NCI-H748 treated with DMSO at 0.1 percent for 48 hours (cell line): ENCODE measurements around the gene CCR3.
"Not testable (repeated sequence)": the region's sequence is repeated elsewhere in the genome, so short reads cannot be mapped to it uniquely, and the experiment has no call there.

ENCODE experiments used
- DNase-seq: peaks from one replicate; lab custom pipeline; 2025; lab: John Stamatoyannopoulos, UW

CCR3 gene

DNA sequence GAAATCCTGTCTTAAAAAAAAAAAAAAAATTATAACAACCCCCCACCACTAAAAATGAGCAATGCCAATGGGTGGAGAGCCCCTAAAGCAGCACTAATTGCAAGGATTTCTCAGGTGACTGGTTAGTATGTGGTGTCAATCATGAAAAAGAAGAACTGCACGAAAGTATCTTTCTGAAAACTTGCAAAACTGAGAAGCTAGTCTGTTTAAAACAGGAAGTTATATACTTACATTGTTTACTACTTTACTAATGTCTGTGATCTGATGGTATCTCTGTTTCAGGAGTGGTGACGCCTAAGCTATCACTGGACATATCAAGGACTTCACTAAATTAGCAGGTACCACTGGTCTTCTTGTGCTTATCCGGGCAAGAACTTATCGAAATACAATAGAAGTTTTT is at the start of gene CCR3:
TSS of gene CCR3 (plus strand) at position 341 of the 400 bp plus-strand sequence. CDS start 22,699 bp downstream, outside the sequence.
- DNase-seq: no peak

DNA sequence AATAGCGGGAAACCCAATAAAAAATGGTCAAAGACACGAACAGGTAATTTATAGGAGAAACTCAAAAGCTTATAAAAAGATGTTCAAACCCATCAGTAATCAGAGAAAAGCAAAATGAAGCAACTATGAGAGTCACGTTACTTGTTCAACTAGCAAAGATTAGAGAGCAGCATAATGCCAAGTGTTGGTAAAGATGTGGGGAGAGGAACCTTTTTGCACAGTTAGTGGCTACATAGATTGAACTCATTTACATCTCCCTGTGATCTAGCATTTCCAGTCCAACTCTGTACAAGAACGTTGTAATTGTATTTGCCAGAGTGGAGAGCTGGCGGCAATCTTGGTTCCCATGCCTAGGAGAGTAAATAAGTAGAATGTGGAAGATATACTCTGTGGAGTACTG is 49.3 kb upstream of the CCR3 start:
- no peak for DNase-seq

DNA sequence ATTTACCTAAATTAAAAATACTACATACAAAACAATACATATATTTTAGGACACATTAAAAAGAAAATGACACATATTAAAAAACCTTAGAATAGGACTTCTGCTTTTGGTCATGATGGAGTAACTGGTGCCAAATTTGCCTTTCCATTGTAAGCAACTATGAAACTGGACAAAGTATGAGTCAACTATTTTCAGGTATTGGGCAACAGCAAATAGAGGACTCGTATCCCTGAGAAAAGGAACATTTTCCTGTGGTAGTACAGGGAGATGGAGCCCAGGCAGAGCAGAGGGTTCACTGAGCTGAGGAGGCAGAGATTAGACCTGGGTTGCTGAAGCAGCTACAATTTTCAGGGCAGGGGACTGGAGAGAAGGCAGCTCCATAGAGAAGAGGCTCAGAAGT is 48.8 kb upstream of the CCR3 start:
- DNase-seq: no peak

DNA sequence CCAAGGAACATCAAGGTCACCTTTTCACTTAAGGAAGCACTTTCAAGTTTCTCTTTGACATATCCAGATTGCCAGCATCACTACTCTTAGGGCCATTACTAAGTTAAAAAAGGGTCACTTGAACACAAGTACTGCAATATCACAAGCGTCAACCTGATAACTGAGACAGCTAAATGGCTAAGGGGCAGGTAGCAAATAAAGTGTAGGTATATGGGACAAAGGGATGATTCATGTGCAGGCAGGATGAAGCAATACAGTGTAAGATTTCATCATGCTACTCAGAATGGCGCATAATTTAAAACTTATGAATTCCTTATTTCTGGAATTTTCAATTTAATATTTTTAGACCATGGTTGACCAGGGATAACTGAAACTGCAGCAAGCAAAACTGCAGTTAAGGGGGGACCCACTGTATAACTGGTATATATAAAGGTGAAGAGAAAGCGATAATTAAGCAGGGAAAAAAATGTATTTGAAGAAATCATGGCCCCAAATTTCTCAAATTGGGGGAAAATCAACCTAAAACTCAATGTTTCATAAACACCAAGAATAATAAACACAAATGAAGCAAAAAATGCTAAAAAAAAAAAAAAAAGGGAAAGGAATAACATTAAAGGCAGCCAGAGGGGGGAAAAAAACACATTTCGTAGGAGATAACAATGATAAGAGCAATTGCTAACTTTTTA is 47.2 kb upstream of the CCR3 start:
- DNase-seq: no peak

DNA sequence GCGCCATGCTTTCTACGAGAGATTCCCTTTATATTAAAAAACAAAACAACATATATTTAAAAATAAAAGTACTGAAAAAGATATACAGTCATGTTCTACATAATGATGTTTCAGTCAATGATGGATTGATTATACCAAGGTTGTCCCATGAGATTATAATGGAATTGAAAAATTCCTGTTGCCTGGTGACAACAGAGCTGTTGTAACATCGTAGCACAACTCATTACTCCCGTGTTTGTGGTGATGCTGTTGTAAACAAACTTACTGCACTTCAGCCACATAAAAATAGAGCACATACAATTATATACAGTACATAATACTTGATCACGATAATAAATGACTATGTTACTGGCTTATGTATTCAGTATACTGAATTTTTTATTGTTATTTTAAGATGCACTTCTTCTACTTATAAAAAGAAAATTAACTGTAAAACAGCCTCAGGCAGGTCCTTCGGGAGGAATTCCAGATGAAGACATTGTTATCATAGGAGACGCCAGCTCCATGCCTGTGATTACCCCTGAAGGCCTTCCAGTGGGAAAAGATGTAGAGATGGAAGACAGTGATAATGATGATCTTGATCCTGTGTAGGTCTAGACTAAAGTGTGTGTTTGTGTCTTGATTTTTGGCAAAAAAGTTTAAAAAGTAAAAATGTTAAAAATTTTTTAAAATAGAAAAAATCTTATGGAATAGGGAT is 45.9 kb upstream of the CCR3 start:
- no peak for DNase-seq

DNA sequence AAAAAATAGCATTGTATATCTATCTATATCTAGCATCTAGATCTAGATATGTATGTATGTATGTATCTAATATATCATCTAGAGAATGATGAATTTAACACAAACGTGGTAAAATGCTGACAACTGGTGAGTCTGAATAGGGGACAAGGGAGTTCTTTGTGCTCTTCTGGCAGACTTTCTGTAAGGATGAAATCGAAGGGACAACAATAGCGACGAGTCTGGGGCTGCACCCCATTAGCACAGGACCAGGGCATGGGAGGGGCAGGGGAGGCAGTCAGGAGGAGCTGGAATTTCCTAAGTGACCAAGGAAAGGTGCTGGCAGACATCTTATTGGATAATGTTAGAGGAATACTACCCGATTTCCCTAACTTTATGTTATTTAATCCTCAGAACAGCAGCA is 42.0 kb upstream of the CCR3 start:
- no peak for DNase-seq

DNA sequence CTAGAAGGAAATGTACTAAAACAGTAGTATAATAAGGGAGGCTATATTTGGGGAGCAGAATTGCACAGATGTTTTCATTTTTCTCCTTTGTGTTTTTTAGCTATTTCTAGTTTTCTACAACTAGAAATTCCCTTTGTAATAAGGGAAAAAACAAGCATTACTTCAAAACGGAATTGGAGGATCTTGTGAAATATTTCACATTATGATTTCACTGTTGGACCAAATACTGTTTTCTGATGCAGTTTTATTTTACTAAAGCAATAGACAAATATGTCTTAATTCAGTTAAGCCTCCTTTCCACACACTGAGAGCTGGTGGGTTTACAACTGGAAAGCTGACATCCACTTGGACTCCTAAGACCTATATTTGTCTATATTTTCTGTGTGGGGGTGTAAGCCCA is 41.5 kb upstream of the CCR3 start:
- no peak for DNase-seq

DNA sequence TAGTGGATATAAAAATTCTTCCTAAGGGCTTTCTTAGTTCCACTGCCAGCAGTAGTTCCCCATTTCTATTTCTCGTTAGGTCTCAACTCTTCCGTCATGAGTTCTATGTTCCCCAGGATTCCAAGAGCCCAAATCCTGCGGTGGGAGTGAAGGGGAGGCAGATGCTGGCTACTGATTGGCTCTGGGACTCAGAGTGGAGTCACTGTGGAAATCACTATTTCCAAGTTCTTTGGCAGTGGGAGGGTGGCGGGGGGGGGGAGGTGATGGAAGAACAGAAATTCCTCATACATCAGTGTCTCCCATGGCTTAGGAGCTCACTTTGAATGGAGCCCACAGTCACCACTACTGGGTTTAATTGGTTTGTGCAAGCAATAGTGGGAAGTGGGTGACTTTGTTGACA is 39.7 kb upstream of the CCR3 start:
- DNase-seq: no peak

DNA sequence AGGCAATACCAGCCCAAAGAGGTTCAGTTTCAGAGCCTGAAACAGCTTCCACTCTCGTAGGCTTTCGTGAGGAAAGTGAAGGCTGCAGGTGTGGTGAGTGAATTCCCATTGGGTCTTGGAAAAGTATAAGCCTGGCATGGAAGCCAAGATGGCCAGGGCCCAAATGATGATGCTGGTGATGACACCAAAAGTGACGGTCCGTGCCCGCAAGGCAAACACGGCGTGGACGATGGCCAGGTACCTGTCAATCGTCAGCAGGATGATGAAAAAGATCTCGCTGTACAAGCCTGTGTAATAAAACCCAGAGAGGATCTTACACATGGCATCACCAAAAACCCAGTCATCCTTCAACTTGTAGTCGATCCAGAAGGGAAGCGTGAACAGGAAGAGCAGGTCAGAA is 38.6 kb upstream of the CCR3 start:
- DNase-seq: no peak

DNA sequence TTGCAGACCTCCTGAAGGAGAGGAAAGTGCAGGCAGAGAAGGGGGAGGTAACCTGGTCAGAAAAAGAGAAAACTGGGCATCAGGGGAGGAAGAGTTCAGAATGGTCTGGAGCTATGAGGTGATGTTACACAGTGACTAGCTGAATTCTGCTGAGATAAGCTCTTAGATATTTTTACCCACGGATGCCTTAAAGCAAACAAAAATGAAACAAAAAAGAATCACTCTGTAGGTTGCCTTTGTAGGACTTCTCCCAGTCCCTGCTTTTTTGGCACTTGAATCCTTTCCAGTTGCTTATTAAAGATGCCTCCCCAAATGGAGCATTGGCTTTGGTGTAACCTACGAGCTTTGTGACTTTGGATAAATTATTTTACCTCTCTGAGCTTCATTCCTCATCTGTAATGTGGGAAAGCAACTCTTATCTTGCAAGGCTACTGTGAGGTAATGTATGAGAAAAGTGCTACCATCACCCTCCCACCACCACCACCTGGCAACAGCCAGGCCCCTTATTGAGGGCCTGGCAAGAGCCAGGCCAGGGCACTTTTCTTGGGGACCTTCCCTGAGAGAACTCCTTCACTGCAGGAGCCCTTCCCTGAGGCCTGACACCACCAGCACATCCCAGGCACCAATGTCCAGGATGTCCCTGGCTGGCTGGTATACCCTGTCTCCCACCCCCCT is 36.8 kb upstream of the CCR3 start:
- DNase-seq: no peak

DNA sequence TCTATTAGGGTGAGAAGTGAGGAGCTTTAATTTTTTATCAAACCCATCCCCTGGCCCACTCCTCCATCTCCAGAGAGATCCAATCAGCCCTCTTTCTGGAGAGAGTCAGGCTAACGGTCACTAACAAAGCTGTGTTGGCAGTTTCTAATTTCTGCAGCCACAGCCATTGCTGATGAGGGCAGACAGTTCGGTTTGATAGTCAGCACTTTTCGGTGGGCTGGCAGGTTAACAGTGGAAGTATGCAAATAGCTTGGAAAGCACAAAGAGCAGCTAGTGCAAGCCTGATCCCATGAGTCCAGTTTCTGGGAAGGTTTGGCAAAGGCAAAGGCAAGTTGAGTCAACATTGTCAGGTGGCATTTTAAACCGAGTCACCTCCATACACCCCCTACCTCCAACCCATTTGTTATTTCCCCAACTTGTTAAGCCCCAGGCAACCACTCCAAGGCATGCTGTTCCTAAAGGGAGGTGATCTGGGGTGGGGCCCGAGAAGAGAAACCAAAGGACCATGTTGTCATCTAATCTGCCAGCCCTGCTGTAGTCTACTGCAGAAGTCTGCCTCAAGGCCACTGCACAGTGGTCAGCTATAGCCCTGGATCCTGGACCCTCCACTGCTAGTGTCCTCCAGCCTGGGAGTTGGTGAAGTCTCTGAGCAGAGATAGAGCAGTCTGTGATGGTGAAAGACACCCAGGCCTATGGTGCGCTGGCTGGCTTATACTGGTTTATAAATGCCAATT is 35.8 kb upstream of the CCR3 start:
- no peak for DNase-seq

DNA sequence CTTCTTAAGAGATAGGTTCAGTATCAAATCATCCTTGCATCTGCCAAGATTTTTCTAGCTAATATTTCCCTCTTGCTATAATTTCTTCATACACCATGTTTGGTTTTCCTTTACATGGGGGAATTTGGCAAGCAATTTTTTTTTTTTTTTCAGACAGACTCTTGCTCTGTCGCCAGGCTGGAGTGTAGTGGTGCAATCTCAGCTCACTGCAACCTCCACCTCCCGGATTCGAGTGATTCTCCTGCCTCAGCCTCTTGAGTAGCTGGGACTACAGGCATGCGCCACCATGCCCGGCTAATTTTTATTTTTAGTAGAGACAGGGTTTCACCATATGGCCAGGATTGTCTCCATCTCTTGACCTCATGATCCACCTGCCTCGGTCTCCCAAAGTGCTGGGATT is 34.7 kb upstream of the CCR3 start:
- DNase-seq: not testable (repeated sequence)

DNA sequence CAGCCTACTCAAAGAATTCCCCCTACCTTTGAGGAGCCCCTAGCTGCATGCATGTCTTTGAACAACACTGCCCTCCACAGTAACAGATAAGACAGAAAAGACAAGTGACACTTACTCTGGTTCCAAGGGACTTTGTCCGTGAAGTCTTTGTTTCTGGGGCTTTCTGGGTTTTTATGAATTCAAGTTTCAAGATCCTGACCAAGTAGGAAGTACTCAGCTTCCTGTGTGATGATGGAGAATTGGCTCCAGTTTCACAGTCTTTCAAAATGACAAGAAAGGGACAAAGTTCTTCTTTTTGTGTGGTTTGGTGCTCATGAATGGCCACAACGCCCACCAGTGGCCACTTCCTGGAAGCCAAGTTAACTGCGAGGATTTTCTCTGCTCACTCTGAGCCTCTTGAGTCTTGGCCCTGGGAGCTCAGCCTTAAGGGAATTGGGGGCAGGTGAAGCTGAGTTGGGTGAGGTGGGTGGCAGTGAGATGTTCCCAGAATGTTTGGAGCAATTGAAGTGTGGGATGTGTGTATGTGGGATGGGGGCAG is 34.0 kb upstream of the CCR3 start, which contains the start of gene CCR1:
TSS of gene CCR1 (minus strand) at position 147 of the 538 bp plus-strand sequence. CDS start 4,000 bp downstream, outside the sequence.
- DNase-seq: no peak

DNA sequence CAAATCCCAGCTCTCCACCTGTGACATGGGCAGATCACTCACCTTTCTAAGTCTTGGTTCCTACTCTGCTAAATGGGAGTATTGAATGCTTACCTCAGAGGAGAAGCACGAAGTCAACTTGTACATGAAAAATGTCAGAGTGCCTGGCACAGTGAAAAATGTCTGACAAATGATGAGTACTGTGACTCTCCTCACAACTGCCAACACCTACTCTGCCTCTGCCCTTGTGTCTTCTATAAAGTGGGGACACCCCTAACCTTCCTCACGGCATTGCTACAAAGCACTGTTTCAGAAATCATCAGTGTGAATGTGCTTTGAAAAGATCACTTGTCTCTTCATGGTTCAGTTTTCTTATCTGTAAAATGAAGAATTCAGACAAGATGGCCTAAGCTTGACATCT is 33.2 kb upstream of the CCR3 start:
- no peak for DNase-seq

DNA sequence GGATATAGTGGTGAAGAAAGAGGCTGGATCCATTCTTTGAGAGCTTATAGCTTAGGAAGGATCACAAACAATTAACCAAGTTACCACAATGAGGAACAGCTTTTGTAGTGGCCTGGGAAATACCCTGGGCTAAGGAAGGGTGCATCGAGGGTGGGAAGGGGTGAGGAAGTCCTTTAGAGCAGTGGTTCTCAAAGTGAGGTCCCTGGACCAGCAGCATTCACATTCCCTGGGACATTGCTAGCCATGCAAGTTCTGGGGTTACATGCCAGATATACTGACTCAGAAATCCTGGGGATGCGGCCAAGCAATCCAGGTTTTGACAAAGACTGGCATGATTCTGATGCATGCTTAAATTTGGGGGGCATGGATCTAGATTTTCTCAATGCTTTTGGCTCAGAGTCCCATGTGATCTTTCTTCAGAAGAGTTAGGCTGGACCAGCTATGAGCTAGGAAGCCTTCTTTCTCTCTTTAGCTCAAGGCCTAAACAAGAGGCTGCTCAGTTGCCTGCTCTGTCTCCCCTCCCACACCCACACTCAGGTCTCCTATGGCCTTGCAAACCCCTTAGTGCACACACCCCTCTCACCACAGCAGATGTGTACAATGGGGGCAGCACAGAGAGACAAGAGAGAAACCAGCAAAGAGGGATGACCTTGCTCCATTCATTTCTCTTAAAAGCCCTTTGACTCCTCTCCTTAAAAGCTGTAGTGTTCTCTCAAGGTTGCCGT is 32.4 kb upstream of the CCR3 start:
- DNase-seq: no peak

DNA sequence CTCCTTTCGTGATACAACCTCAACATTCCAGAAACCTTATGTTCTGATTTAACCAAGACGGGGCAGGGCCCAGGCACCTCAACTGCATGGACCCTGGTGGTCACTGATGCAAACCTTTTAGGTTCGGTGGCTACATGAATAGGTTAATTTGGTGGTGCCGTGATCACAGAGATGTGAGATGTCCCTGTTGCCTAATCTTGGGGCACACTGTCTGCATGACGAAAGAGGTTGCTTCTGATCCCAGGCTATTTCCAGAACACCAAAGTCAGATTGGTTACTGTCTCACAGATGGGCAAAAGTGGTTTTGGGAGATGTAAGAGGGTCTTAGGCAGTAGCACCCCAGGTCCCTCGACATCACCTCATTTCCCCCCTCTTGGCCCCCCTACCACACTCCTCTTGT is 30.2 kb upstream of the CCR3 start:
- DNase-seq: no peak

DNA sequence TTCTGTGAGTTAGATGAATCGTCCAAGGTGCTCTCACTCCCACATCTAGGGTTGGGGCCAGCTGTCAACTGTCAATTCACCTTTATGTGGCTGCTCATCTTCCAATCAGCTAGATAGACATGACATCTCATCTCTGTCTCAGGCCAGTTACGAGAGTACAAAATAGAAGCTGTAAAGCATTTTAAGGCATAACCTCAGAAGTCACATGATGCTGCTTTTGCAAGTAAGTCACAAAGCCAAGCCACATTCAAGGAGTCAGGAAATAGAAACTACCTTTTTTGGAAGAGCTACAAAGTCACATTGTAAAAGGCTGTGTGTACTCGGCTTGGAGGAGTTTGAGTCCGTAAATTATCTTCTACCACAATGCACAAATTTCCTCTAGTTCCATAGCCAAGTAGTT is 29.1 kb upstream of the CCR3 start:
- DNase-seq: no peak

DNA sequence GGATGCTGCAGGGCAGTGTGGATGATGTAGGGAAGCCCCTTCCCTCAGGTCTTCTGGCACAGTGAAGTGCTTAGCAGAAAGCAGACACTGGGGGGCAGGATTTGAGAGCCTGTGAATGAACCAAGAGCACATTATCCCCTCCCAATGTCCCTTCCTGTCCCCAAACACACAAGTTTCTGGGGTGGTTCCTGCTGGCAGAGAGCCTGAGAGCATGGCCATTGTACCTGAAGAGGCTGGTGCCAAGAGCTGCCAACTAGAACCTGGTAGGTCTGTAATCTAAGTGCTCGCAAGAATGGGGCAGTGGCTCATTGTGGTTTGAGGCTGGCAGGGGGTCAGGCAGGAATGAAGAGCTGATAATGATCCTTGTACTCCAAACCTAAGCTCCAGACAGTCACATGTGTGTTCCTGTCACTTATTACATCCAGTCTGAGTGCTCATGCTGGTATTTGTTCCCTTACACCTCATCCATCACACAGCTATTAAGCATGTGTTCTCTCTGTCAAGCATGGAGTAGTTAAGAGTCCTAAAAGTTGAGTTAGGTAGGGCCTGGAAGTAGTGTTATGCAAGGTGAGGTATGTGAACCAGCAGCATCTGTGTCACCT is 27.4 kb upstream of the CCR3 start:
- no peak for DNase-seq

DNA sequence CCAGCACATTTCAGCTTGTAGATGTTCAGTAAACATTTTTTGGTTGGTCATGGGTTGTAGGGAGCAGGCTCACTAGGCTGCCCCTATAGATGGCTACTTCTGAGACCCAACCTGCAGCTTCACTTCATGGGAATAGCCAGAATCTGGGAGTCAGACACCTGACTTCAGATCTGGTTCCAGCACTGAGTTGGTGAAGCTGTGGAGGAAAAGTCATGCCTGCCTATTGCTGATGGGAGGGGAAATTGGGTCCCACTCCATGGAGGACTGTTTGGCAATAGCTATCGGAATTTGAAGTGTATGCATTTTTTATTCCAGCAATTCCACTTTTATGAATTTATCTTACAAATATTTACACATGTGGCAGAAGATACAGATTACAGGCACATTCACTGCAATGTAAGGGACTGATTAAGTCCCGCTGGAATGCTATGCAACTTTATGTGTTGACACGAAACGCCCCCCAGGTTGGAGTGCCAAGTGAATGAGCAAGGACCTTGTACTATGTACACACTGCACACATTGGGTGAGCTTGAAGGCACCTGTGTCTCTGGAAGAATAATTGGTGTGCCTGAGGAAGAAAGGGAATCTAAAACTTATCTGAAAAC is 26.3 kb upstream of the CCR3 start:
- DNase-seq: no peak

DNA sequence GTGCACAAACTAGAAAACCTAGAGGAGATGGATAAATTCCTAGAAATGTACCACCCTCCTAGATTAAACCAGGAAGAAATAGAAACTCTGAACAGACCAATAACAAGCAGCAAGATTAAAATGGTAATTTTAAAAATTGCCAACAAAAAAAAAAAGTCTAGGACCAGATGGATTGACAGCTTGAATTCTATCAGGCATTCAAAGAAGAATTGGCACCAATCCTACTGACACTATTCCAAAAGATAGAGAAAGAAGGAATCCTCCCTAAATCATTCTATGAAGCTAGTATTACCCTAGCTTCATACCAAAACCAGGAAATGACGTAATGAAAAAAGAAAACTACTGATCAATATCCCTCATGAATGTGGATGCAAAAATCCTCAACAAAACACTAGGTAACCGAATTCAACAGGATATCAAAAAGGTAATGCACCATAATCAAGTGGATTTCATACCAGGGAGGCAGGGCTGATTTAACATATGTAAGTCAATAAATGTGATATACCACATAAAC is 24.0 kb upstream of the CCR3 start:
- DNase-seq: no peak

DNA sequence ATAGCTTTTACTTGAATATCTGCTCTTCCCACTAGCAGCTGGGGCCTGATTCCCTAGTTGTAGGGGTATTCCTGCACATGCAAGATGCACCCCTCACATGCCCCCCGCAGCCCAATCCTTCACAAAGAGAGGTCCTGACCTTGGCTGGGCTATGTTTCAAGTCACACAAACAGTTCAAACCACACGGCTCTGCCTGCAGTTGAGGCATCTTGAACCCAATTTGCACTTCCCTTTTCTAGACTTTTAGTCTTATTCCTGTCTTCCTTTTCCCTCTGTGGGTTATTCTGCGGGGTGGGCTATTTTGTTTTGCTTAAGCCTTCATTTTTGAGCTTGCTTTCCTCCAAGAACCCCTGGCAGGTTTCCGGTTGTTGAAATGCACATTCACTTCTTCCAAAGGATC is 20.9 kb upstream of the CCR3 start:
- no peak for DNase-seq
